Activated T-cell treated with anti-CD3 and anti-CD28 coated beads, Interleukin-2, amount 50 U/mL, for 48 hours (primary cell): ENCODE measurements around the gene RELCH.

Experiments
- DNase-seq, 2 experiments: peaks; one replicate each; pipeline ENCODE4 v3.0.0-alpha.2; 2020

The RELCH gene

DNA sequence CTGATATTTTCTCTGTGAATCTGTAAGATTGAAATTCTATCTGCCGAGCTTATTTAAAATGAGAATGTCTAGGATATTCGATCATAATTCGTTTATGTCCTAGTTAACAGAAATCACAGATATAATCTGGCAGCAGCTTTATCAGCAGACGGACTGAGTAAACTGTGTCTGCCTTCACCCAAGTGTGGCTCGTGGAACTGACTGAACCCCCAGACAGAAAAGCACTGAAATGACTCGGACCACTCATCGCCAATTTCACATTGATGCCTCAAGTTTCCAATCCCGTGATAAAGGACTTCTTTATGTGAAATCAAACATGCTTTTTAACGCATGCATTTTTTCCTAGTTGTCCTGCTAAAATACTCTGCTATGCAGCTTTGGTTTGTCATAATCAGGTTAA, 153.9 kb downstream of the RELCH start:
- no peak for DNase-seq

DNA sequence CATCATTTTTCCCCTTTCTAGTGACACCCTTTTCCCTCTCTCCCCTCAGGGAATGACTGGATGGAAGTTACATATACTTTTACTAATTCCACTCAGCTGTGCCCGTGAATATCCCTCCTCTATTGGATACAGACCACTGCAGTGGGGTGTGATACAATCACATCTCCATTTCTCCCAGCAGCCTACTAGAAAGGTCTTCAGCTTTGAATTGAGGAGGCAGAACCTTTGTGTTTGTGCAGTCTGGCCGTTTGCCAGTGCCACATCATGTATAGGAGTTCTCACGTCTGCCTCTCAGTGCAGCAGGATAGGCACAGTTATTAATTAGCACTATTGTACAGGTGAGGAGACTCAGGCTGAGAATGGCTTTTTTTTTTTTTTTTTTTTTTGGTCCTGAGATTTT, 154.4 kb downstream of the RELCH start:
- DNase-seq, result no peak

DNA sequence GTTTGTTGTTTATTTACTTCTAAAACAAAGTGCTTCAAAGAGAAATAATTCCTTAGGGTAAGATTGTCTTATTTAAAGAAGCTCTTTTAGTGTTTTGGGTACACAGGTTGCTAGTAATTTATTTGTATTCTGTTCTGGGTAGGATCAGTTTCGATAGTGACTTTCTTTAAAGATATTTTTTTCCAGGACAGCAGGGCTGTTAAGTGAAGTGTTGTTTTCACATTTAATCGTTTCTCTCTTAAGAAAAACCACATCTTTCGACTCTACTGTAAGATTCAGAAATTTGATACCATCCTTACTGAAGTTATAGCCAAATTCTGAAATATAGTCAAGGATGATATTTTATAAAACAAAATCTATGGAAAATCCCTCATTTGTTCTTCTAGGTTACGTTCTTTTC, 155.8 kb downstream of the RELCH start:
- DNase-seq, result no peak

DNA sequence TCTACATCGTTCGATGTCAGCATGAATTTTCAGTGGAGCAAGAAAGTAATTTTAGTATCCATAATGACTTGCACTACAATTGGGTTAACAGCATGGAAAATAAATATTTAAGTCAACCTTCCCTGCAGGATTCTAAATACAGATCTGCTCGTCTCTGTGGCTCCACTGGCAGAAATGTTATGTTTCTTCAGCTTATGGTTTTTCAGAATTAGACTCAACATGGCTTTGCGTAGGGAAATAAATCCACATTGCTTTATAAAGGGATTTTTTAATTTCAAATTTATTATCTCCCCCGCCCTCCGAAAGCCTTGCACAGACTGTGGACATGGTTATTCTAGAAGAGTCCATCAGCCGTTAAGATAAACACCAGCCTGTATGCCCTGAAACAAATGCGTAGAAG, 156.3 kb downstream of the RELCH start:
- DNase-seq, result no peak

DNA sequence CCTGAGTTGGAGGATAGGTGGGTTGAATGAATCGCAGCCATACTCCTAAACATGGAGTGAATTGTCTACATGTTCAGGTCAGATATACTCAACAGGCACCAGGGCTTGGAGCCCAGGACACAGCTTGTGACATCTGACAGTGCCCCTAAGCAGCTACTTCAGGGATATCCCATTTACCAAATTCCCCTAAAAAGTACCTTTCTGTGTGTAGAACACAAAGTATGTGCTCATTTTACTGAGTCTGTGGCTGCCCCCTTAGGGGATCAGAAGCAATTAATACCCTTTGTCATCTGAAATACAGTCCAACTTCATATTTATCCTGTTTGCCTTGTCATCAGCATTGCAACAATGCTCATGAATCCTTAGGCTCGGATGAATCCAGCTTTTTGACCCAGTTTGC, 158.9 kb downstream of the RELCH start:
- no peak for DNase-seq

DNA sequence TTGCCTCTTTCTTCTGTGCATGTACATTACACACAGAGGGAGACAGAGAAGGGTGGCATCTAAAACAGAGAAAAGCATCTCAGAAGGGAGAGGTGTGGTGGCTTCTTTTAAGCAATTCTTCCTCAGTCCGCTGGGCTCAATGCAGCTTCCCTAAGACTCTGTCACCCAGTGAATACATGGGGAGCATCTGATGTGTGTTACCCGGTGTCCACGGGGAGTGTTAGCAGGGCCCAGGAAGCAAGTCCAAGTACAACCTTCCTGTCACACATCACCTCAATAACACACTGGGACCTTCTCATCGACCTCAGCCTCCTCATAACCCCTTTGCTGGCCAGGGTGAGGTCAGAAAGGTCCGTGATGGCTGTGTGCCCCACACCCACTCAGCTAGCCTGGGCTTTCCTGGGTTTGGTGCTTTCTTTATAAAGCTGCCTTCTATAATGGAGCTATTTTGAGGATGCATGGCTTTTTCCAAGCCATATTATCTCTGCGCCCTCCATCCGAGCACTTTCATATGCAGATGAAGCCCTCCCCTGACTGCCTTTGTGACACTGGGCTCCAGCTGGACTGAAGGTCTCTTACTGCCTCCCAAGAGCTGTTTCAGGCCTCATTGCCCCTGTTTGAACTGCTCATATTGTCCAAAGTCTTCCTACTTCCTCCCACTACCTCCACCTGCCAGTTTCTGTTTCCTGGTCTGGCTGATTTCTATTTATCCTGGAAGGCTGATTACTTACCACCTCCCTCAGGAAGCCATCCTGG, 159.5 kb downstream of the RELCH start:
- DNase-seq, result no peak

DNA sequence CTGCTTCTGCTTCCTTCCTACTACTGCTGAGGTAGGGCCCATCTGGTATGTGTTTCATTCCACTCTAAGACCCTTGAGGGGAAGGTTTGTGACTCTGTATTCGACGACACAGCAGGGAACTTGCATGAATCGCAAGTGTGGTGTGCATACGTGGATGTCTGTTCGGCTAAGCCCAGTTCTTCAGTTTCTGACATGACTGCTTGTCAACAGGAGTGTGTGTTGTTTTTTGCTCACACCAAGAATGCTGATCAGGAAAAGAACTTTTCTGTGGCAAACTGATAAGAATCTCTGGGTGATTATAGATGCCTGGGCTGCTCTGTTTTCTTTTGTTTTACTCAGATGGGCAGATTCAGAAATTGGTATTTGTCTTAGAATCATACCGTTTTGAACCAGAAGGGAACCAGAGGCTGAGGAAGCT, 160.0 kb downstream of the RELCH start:
- no peak for DNase-seq

DNA sequence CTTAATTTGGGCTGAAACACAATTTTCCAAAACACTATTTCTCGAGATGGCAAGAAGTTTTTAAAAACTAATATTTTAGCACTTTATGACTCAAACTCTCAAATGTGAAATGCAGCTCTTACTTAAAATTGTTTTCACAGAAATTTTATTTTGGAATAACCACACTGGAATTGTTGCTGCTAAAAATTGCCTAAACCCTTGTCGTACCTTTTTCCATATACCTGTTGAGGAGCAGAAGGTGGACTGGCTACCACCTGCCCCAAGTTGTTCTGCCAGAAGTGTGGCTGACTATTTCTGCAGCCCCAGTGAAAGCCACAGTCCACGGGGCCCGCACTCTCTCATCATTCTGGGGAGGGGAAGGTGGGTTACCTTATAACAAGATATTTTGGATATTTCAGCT, 161.4 kb downstream of the RELCH start:
- DNase-seq, result no peak

DNA sequence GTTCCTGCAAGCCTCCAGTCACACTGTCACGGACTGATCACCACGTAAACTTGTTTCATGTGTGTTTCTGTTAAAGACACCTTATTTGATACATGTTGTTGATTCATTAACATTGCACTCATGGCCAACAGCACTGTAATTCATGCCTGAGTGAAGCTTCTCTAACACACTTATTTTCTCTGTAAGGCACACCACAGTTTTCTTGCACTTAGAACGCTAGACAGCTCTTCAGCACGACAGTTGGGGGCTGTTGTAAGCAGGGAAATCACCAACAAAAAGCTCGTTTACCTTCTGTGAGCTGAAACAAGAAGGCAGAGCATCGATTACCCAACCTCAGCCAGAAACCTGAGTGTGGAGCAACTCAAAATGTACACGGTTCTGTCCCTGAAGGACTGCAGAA, 166.1 kb downstream of the RELCH start:
- no peak for DNase-seq

DNA sequence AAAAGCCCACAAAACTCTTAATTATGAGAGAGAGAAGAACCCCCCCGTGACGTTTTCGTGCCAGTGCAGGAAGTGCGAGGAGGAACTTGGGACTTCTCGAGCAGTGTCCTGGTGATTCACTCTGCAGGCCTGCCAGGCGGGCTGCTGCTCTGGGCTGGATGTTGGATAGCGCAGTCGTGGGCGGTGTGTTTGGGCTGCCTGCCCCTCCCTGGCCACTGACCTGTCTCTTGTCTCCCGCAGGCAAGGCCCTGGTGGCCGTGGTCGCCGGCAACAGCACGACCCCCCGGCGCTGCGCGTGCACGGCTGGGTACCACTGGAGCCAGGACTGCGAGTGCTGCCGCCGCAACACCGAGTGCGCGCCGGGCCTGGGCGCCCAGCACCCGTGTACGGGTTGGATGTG, 167.1 kb downstream of the RELCH start:
- no peak for DNase-seq

DNA sequence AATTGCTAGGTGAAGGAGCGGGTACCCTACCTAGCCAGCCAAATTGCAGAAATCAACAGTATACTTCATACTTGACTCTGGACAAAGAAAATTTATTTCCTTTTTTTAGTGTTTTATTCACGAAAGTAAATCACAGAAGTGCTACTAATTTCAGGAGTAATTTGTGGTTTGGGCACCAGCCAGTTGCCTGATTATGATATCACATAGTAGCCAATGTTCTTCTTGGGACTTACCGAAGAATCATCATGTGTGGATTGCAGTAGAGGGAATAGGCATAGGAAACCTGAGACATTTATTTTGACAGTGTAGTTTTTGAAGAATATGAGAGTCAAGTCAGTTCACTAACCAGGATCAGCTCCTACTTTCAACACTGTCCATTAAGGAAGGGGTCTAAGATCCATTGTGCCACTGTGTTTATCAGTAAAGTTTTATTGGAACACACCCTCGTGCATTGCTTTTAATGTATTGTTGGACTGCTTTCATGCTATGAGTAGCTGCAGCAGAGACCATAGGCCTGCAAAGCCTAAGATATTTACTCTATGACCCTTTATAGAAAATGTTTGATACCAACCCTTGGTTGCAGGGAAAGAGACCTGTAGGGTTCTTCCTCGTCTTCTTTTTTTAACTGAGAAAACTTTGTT, 170.1 kb downstream of the RELCH start:
- DNase-seq, result no peak
